Mesendoderm (in vitro differentiated cells): ENCODE measurements around the gene P3H3.
A peak's percentile ranks its signal among the peaks of the same experiment; 100 is the strongest.

Source experiments
- DNase-seq: peaks from one replicate; pipeline ENCODE4 v3.0.0; 2013
- H2AK5ac ChIP-seq: 2 replicates; pipeline ENCODE4 v1.6.1; 2013; ENCODE audit warnings: low read length, inconsistent platforms
- H2BK120ac ChIP-seq: 2 replicates; pipeline ENCODE4 v1.6.1; 2013; ENCODE audit warnings: low read depth, mild to moderate bottlenecking, low read length, moderate library complexity, mixed read lengths
- H2BK15ac ChIP-seq: replicated peaks from 2 replicates; pipeline ENCODE4 v1.6.1; 2013; ENCODE audit warnings: low read depth, mild to moderate bottlenecking, moderate library complexity
- H2BK5ac ChIP-seq: 2 replicates; pipeline ENCODE4 v1.6.1; 2013; ENCODE audit warnings: low read length, inconsistent platforms
- H3K18ac ChIP-seq: 2 replicates; pipeline ENCODE4 v1.6.1; 2013; ENCODE audit warnings: mild to moderate bottlenecking, low read length, mixed read lengths
- H3K23ac ChIP-seq: one replicate; pipeline ENCODE4 v1.6.1; 2013; ENCODE audit warnings: low read length
- H3K27ac ChIP-seq: 2 replicates; pipeline ENCODE4 v1.5.1; 2013; ENCODE audit warnings: low read depth, mild to moderate bottlenecking, inconsistent platforms, low read length, moderate library complexity
- H3K27me3 ChIP-seq: 2 replicates; pipeline ENCODE4 v1.6.1; 2013; ENCODE audit warnings: low read length, control low read depth, mild to moderate bottlenecking, inconsistent platforms; ENCODE audit not compliant: insufficient read depth, poor library complexity
- H3K36me3 ChIP-seq: 2 replicates; pipeline ENCODE4 v1.6.1; 2013; ENCODE audit warnings: low read length, inconsistent platforms; ENCODE audit not compliant: control insufficient read depth, insufficient read depth
- H3K4ac ChIP-seq: one replicate; pipeline ENCODE4 v1.6.1; 2013; ENCODE audit warnings: low read depth, mild to moderate bottlenecking, low read length, moderate library complexity
- H3K4me1 ChIP-seq: 2 replicates; pipeline ENCODE4 v1.6.1; 2013; ENCODE audit warnings: low read depth, low read length, inconsistent platforms; ENCODE audit not compliant: control insufficient read depth
- H3K4me2 ChIP-seq: 2 replicates; pipeline ENCODE4 v1.6.1; 2013; ENCODE audit warnings: low read length
- H3K4me3 ChIP-seq: 2 replicates; pipeline ENCODE4 v1.5.1; 2013; ENCODE audit warnings: mild to moderate bottlenecking, low read length
- H3K56ac ChIP-seq: one replicate; pipeline ENCODE4 v1.6.1; 2013; ENCODE audit warnings: low read length
- H3K79me1 ChIP-seq: 2 replicates; pipeline ENCODE4 v1.6.1; 2013; ENCODE audit warnings: low read length, inconsistent platforms
- H3K79me2 ChIP-seq: 2 replicates; pipeline ENCODE4 v1.6.1; 2013; ENCODE audit warnings: mild to moderate bottlenecking, low read length; ENCODE audit not compliant: control insufficient read depth, insufficient read depth
- H3K9ac ChIP-seq: 2 replicates; pipeline ENCODE4 v1.6.1; 2013; ENCODE audit warnings: low read length, inconsistent platforms
- H4K5ac ChIP-seq: one replicate; pipeline ENCODE4 v1.6.1; 2013; ENCODE audit warnings: low read length
- H4K8ac ChIP-seq: one replicate; pipeline ENCODE4 v1.6.1; 2013; ENCODE audit warnings: low read depth, mild to moderate bottlenecking, control low read depth, low read length, moderate library complexity
- WGBS: extraction: QIAGEN DNeasy Blood & Tissue Kit; methylation state at CpG from one replicate; pipeline ENCODE4 v1.1.7; 2013; ENCODE audit warnings: low lambda C conversion rate, missing lambda C conversion rate; ENCODE audit not compliant: insufficient coverage; ENCODE audit errors: extremely low coverage; 5-methylcytosine and 5-hydroxymethylcytosine counted together

Gene P3H3

GRCh38 chr12:6852651-6853354 lies 24.6 kb downstream of the P3H3 start:
- Histone ChIP-seq H3K4me1 (peaks cover 6% of the 10 kb centered on the region), H3K27me3 (no peaks in the 10 kb centered on the region), H2BK5ac (peak overlapping the region; percentile 37), H3K27ac (peak overlapping the region; percentile 8), H3K79me2 (peaks cover 26% of the 10 kb centered on the region), H3K9ac (peak overlapping the region; percentile 70), H3K18ac (peak overlapping the region; percentile 21), H3K36me3 (peaks cover 2% of the 10 kb centered on the region), H2AK5ac (peak overlapping the region; percentile 48), H3K4ac (no peak overlapping the region), H3K4me2 (peak overlapping the region; percentile 94), H3K79me1 (peaks cover 24% of the 10 kb centered on the region), H3K56ac (peak overlapping the region; percentile 90), H4K5ac (no peak overlapping the region), H3K4me3 (peak overlapping the region; percentile 85), H2BK15ac (no peak overlapping the region), H4K8ac (no peak overlapping the region), H3K23ac (peak overlapping the region; percentile 20), H2BK120ac (no peak overlapping the region)
- WGBS, result no CpG with 5 or more reads among the region's 18 CpGs
- peak; percentile 86 for DNase-seq

DNA sequence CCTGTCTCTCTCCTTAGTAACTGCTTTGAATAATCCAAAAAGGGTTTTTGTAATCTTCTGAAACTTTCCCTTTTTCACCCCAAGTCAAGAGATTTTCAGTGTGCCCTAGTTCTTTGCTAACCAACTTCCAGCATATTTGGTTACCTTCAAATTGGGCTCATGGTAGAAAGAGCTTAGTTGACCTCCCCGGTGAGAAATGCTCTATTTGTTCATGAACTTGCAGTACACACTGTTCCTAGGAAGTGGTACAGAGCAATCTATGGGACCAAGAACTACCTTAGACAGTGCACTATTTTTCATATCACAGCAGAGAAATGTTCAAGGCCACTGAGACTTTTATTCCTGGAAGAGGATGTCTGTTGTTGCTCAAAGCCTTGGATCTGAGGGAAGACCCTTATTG lies 25.4 kb downstream of the P3H3 start:
- no peak overlapping the region for H3K27ac ChIP-seq
- no peak overlapping the region for H2BK15ac ChIP-seq
- H3K79me1 ChIP-seq, result peaks cover 22% of the 10 kb centered on the region
- H3K4me3 ChIP-seq, result no peak overlapping the region
- peak overlapping the region; percentile 70 for H3K9ac ChIP-seq
- H2BK5ac ChIP-seq, result no peak overlapping the region
- WGBS, result no CpG with 5 or more reads among the region's 1 CpG
- H4K5ac ChIP-seq, result no peak overlapping the region
- peaks cover 4% of the 10 kb centered on the region for H3K36me3 ChIP-seq
- no peak overlapping the region for H3K18ac ChIP-seq
- H2AK5ac ChIP-seq, result no peak overlapping the region
- H4K8ac ChIP-seq, result no peak overlapping the region
- H3K23ac ChIP-seq, result no peak overlapping the region
- peaks cover 26% of the 10 kb centered on the region for H3K79me2 ChIP-seq
- no peak overlapping the region for H3K4ac ChIP-seq
- no peak overlapping the region for H3K4me2 ChIP-seq
- no peak for DNase-seq
- no peaks in the 10 kb centered on the region for H3K27me3 ChIP-seq
- H2BK120ac ChIP-seq, result no peak overlapping the region
- H3K56ac ChIP-seq, result no peak overlapping the region
- peaks cover 6% of the 10 kb centered on the region for H3K4me1 ChIP-seq

- H3K4me1 ChIP-seq, result peaks cover 6% of the 10 kb centered on the region
- H3K27me3 ChIP-seq, result no peaks in the 10 kb centered on the region
- no peak overlapping the region for H4K8ac ChIP-seq
- peaks cover 22% of the 10 kb centered on the region for H3K79me1 ChIP-seq
- no peak overlapping the region for H3K18ac ChIP-seq
- H3K4ac ChIP-seq, result no peak overlapping the region
- H3K36me3 ChIP-seq, result peaks cover 8% of the 10 kb centered on the region
- H3K23ac ChIP-seq, result peak overlapping the region; percentile 70
- no peak overlapping the region for H3K4me3 ChIP-seq
- H3K27ac ChIP-seq, result no peak overlapping the region
- no peak overlapping the region for H2BK5ac ChIP-seq
- H2AK5ac ChIP-seq, result no peak overlapping the region
- no peak overlapping the region for H2BK15ac ChIP-seq
- peak; percentile 22 for DNase-seq
- no peak overlapping the region for H3K4me2 ChIP-seq
- H4K5ac ChIP-seq, result no peak overlapping the region
- WGBS, result no CpG with 5 or more reads among the region's 6 CpGs
- H3K56ac ChIP-seq, result no peak overlapping the region
- peak overlapping the region; percentile 1 for H3K9ac ChIP-seq
- H3K79me2 ChIP-seq, result peaks cover 26% of the 10 kb centered on the region
- no peak overlapping the region for H2BK120ac ChIP-seq
These were observed 25.8 kb downstream of the P3H3 start for GRCh38 chr12:6854036-6854435.

DNA sequence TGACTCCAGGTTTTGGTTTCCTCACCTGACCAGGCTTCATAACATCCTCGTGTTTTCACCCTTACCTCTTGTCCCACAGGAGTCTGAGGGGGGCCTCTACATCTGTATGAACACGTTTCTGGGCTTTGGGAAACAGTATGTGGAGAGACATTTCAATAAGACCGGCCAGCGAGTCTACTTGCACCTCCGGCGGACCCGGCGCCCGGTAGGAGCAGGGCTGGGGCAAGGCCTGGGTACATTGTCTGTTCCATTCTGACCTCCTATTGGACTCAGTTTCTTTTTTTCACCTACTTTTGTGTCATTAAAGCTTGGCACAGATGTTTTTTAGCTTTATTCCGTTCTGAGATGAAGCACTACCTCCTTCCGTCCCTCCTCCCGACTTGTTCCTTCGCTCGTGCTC lies 27.1 kb downstream of the P3H3 start:
- Histone ChIP-seq H2BK5ac (no peak overlapping the region), H2BK120ac (no peak overlapping the region), H3K4ac (no peak overlapping the region), H3K56ac (no peak overlapping the region), H3K4me3 (no peak overlapping the region), H4K8ac (no peak overlapping the region), H4K5ac (no peak overlapping the region), H2BK15ac (no peak overlapping the region), H2AK5ac (no peak overlapping the region), H3K4me2 (no peak overlapping the region), H3K79me1 (peaks cover 15% of the 10 kb centered on the region), H3K9ac (no peak overlapping the region), H3K23ac (no peak overlapping the region), H3K27ac (no peak overlapping the region), H3K4me1 (peaks cover 6% of the 10 kb centered on the region), H3K36me3 (peaks cover 8% of the 10 kb centered on the region), H3K18ac (no peak overlapping the region), H3K79me2 (peaks cover 21% of the 10 kb centered on the region), H3K27me3 (no peaks in the 10 kb centered on the region)
- DNase-seq, result no peak
- WGBS, result no CpG with 5 or more reads among the region's 14 CpGs

DNA sequence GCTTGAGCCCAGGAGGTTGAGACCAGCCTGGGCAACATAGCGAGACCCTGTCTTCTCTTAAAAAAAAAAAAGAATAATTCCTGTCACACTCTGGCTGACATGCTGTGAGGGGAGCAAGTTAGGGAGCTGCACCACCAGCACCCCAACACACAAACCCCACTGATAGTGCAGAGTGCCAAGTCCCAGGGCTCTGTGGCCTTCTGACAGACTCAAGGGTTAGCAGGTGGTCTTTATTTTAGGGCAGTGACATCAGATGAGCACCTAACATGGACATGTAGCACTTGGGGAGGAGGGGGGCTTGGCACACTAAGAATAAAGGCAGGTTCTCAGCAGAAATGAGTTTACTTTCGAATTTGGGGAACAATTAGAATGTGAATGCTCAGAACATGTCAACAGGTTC lies 30.6 kb downstream of the P3H3 start:
- Histone ChIP-seq H3K23ac (no peak overlapping the region), H3K79me2 (peaks cover 10% of the 10 kb centered on the region), H4K5ac (no peak overlapping the region), H3K18ac (no peak overlapping the region), H3K27me3 (no peaks in the 10 kb centered on the region), H2BK5ac (no peak overlapping the region), H2BK120ac (no peak overlapping the region), H3K4ac (no peak overlapping the region), H3K4me1 (peaks cover 3% of the 10 kb centered on the region), H3K27ac (no peak overlapping the region), H3K79me1 (peaks cover 8% of the 10 kb centered on the region), H3K9ac (no peak overlapping the region), H3K56ac (no peak overlapping the region), H3K4me3 (no peak overlapping the region), H2BK15ac (no peak overlapping the region), H2AK5ac (no peak overlapping the region), H3K4me2 (no peak overlapping the region), H4K8ac (no peak overlapping the region), H3K36me3 (peaks cover 19% of the 10 kb centered on the region)
- WGBS, result no CpG with 5 or more reads among the region's 2 CpGs
- DNase-seq, result no peak

- Histone ChIP-seq H3K4ac (no peak overlapping the region), H2BK5ac (no peak overlapping the region), H3K36me3 (peaks cover 20% of the 10 kb centered on the region), H3K79me1 (peaks cover under 1% of the 10 kb centered on the region), H4K8ac (no peak overlapping the region), H4K5ac (no peak overlapping the region), H3K56ac (no peak overlapping the region), H2BK120ac (no peak overlapping the region), H3K27ac (no peak overlapping the region), H3K4me3 (no peak overlapping the region), H3K23ac (no peak overlapping the region), H2AK5ac (no peak overlapping the region), H3K4me1 (no peaks in the 10 kb centered on the region), H3K79me2 (peaks cover 1% of the 10 kb centered on the region), H3K27me3 (no peaks in the 10 kb centered on the region), H3K4me2 (no peak overlapping the region), H2BK15ac (no peak overlapping the region), H3K18ac (no peak overlapping the region), H3K9ac (no peak overlapping the region)
- no CpG with 5 or more reads among the region's 9 CpGs for WGBS
- DNase-seq, result no peak
These were observed 31.9 kb downstream of the P3H3 start for GRCh38 chr12:6860116-6860515.
